ENCODE measurements around the gene GABRG2.
"Not testable (repeated sequence)": the region's sequence is repeated elsewhere in the genome, so short reads cannot be mapped to it uniquely, and the experiment has no call there.

Gene GABRG2

DNA sequence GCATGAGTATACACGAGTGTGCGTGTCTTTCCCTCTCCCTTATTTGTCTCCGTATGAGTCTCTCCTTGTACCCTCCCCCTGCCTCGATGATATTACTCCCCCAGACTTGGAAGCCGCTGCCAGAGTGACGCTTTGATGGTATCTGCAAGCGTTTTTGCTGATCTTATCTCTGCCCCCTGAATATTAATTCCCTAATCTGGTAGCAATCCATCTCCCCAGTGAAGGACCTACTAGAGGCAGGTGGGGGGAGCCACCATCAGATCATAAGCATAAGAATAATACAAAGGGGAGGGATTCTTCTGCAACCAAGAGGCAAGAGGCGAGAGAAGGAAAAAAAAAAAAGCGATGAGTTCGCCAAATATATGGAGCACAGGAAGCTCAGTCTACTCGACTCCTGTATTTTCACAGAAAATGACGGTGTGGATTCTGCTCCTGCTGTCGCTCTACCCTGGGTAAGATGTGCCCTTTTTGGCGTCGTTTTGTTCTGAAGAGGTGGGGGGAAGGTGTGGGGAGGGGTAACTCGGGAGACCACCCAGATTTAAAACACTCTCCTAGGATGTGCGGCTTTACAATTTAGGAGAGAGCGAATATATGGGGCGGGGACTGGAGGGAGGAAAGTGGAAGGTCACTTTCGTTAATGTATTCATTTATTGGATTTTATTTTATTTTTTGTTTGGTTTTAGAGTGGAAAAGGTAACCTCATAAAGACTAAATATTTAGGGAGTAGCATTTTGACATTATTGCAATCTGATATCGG, at the start of gene GABRG2:
TSS of gene GABRG2 (plus strand) at position 119 of the 757 bp plus-strand sequence. CDS start at position 346, 227 bp downstream.
- DNase-seq (ENCODE audit: low spot score): no peak

DNA sequence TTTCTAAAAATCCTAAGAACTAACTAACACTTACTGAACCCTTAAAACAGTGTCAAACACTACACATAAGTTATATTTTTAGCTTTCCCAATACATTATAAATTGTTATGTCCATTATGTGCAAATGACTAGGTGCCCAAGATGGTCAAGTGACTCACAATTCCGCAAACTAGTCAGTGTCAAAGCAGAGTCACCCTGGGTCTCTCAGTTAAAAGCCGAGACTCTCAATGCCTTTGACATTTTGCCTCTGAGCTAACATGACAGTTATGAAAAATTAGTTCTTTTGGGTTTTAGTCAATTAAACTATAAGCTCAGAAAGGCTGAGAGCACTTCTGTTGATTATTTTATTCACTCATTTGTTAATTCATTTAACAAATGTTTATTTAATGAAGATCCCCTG, 42.3 kb upstream of the GABRG2 start:
- DNase-seq (ENCODE audit: low spot score): no peak

DNA sequence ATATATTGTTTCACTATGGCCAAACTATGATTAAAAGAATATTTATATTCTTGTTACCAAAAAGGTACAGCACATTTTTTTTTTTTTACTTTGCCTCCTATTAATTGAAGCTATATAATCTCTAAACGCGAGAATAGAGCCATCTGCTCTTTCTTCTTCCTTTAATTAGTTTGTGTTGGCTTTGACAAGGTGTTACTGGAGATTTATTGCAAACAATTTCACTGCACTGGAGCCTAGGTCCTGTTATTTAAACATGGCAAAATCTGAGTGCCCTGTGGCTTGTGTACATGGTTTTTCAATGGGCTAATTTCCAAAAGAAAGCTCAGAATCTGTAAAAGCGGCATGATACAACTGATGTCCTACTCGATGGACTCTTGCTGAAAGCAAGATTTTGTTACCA, 40.8 kb upstream of the GABRG2 start:
- DNase-seq (ENCODE audit: low spot score): no peak

DNA sequence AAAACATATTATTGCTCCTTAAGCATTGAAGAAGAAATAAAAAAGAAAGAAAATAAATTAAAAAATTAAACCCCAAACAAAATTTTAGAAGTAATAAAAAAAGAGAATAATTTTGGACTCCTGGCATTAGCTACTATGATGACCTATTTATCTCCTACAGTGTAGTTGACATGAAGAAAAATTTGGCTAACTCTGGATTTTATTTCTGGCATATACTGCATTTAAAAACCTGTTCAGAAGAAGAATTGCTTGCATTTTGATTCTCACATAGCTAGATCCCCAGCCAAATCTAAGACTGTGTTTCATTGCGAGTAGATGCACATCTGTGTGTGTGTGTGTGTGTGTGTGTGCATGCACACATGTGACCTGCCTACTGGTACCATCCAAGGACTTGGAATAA, 30.1 kb upstream of the GABRG2 start:
- DNase-seq (ENCODE audit: low spot score): no peak

DNA sequence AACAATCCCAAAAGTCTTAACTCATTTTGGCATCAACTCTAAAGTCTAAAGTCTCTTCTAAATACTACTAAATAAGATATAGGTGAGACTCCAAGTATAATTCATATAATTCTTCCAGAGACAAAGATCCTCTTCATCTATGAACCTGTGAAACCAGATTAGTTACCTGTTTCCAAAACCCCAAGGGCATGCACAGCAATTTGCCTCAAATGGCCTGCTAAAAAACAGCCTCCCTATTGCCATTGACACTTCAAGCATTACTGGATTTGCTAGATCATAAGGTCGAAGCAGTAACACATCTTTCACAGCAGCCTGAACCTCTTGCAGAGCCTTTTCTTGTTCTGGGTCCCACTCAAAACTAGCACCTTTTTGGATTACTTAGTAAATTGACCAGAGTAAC, 20.3 kb upstream of the GABRG2 start:
- DNase-seq (ENCODE audit: low spot score): no peak

DNA sequence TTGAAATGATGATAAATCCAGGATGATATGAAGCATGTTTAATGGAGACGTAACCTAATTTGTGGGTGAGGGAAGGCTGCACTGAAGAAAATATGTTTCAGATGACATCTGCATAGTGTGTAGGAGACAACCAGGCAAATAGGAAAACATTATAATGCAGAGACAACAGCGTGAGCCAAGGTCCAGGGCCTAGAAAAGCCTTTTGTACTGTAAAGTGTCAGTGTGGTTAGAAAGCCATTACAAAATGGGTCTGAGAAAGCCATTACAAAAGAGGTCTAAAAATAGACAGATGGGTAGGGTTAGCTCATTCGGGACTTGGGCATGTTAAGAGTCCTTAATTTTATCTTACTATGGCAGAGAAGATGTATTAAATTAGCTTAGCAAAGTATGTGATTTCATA, 14.9 kb upstream of the GABRG2 start:
- no peak for DNase-seq (ENCODE audit: low spot score)

DNA sequence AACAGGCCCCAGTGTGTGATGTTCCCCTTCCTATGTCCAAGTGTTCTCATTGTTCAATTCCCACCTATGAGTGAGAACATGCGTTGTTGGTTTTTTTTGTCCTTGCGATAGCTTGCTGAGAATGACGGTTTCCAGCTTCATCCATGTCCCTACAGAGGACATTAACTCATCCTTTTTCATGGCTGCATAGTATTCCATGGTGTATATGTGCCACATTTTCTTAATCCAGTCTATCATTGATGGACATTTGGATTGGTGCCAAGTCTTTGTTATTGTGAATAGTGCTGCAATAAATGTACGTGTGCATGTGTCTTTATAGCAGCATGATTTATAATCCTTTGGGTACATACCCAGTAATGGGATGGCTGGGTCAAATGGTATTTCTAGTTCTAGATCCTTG, 12.5 kb upstream of the GABRG2 start:
- DNase-seq (ENCODE audit: low spot score): not testable (repeated sequence)

DNA sequence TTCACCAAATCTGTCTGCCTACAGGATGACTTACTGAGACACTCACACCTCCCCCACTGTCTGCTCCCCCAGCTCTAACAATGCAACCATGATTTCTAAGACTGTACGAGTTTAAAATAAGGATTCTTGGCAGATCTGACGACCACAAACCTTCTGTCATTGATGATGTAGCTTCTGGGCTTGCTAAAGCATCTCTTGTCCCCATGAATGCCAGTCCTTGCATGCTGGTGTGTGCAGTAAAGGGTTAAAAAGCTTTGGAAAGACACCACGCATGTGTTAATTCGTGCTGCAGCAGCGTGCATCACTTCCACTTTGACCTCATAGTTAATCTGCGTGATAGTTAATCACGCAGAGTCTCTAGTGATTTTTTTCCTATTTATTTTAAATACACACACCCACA, 411 bp upstream of the GABRG2 start:
- no peak for DNase-seq (ENCODE audit: low spot score)

DNA sequence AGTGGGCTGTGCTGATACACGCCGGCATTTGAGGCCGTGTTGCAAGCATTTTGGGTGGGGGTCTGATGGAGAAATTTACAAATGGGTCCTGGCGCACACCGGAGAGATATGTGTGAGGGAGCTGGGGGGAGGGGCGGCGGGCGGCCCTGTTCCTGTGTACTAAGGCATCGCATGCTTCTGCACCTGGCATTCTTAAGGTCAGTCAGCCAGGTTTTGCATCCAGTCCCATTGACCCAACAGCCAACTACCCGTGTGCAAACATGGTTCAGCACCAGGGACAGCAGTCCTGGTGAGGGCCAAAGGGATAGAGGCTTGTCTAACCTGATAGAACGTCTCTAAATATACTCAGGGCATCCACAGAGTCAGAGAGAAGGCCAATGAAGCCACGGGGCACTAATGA, 839 bp downstream of the GABRG2 start:
- peak; percentile 3 for DNase-seq (ENCODE audit: low spot score)

DNA sequence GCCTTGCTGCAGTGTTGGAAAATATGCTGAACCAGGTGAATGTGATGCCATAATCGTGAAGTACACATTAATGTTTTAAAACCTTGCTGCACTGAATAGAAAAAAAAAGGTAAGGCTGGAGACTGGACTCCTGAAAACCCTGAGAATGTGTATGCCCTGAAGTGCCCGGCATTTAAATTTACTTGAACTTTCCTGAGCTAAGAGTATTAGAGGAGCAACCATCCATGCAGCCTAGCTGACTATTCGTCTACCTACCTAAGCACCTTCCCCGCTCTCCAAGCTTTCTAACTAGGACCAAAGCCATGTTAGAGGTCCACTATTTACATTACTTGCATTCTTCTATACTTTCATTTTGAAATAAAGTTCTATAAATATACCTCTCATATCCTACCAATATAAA, 1.4 kb downstream of the GABRG2 start:
- no peak for DNase-seq (ENCODE audit: low spot score)

DNA sequence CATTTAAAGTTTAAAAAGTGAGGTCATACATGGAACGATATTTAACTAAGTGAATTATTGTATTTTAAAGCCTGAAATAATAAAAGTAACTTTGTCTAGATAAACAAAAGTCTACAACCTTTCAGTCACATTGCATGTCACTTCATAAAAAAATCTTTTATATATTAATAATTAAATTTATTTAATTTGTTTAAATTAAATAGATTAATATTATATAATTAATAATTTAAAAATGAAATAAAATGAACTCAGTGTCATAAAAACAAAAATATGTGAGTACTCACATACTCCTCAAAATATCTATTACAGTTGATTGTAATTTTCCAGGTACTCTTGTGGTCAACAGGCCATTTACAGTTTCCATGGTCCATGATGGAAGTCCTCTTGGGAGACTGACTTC, 11.2 kb downstream of the GABRG2 start:
- no peak for DNase-seq (ENCODE audit: low spot score)

DNA sequence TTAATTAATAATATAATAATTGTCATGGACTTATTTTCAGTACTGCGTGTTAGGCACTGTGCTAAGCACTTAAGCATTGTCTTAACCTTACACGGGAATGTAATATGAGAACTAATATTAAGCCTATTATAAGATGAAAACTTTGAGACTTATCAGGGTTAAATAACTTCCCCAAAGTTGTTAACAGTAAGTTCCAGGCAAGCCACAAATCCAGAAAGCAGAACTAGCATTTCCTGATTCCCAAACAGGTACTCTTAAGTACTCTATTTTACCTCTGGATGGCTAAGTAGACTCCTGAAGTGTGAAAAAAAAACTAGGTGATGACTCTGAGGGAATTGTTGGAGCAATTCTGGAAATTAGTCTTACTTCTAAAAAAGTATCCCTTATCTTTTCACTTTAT, 23.8 kb downstream of the GABRG2 start:
- no peak for DNase-seq (ENCODE audit: low spot score)

DNA sequence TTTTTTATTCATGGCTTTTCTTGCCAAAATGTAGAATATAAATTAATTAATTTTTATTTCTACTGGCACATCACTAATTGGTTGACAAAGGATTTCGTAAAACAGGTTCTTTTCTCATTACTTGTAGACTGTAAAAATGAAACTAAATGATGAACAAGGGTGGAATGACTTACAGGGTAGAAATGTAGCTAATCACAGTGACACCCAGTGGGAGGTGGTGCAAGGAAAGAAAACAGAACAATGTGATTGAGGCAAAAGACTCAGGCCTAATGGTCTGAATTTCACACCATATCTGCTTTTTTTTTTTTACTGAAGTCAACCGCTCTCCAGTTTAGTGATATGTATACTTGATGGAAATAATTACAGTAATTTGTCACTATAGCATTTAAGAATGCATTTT, 28.9 kb downstream of the GABRG2 start:
- no peak for DNase-seq (ENCODE audit: low spot score)

DNA sequence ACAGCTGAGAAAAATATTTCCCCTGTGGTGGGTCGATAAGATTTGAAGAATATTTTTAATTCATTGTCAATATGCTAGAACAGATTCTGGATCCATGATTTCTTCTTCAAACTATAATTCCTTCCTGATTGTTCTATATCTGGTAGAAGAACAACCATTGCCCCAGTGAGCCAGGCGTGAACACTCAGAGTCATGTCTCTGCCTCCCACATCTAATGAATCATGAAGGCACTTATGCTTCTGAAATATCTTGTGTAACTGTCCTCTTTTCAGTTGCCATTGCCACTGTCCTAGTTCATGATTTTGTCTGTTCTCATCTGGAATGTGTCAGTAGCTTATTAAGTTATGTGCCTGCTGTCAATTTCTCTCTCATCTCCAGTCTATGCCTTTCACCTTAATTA, 40.0 kb downstream of the GABRG2 start:
- no peak for DNase-seq (ENCODE audit: low spot score)

DNA sequence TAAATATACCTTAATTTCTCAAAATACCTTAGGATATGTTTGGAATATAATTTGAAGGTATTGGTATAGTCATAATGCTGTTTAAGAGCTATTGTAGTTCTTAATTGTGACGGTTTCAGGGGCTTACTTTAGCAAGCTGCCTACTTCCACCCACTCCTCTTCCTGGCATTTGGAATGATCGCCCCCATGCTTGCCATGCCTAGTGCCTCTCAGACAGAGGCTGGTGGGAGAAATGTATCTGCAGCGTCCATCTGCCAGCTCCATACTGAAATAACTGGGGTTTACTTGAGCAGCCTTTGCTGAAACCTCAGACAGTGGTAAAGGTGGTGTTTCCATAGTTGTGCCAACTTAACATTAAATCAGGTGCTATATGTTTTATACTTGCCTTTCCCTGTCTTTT, 52.2 kb downstream of the GABRG2 start:
- no peak for DNase-seq (ENCODE audit: low spot score)

DNA sequence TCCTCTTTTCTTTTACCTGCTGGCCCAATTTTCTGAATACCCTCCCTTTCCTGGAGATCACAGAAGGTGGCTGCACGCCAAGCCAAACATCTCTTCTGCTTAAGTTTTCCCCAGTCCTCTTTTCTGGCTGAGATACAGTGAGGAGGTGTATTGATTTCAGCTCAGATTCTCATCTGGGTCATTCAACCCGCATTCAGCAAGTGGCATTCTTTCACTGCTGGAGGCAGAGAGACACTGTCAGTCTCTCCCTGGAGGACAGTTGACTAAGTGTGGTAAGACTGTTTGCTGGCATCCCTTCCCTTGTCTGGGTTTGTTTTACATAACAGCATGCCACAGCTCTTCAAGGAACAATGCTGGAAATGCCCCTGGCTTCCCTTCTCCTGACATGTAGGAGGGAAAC, 60.5 kb downstream of the GABRG2 start:
- no peak for DNase-seq (ENCODE audit: low spot score)

DNA sequence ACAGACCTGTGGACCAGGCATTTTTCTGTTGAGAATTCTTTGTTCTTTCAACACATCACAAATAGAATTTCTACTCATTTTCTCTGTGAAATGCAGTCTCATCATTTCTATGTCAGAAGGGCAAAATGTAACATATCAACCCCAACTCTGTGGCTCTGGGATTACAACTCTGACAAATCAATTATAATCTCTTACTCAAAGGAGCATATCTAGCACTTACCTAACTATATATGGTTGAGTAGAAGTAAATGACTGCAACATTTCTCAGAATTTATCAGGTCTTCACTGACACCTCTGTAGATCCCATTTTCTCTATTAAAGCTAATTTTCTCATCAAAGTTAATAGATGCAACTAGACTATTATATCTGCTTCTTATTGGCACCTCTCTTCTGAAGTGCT, 64.8 kb downstream of the GABRG2 start:
- DNase-seq (ENCODE audit: low spot score): no peak

DNA sequence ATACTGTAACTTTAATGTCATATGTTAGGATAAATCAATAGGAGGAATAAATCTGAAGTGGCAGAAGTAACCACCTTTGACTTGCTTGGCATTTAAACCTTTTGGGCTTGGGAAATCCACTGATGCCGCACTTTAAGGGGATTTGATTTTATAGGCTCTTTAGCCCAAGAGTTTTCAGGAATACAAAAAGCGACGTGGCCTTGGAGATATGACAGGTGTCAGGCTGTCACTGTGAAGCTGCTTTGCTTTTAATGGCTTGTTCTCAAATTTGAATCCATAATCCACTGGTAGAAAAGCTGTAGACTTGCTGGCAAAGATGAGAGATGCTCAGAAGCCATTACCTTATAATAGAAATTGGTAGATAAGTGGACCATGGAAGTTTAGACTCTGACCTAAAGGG, 71.6 kb downstream of the GABRG2 start:
- no peak for DNase-seq (ENCODE audit: low spot score)

DNA sequence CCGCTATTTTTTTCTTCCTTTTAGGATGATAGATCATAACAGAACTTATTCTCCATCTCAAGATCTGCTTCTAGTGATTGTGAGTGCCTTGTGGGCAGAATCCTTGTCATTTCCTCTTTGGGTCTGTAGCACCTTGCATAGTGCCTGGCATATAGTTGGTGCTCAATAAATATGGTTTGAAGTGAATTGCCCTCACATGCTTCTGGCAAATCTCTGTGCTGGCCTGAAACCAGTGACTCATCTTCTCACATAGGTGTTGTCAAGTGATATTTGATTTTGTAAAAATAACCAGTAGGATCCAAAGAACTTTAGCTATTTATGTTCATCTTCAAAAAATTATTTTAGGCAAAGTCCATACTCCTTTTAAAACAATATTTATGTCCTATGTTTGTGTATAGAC, 86.7 kb downstream of the GABRG2 start:
- no peak for DNase-seq (ENCODE audit: low spot score)

DNA sequence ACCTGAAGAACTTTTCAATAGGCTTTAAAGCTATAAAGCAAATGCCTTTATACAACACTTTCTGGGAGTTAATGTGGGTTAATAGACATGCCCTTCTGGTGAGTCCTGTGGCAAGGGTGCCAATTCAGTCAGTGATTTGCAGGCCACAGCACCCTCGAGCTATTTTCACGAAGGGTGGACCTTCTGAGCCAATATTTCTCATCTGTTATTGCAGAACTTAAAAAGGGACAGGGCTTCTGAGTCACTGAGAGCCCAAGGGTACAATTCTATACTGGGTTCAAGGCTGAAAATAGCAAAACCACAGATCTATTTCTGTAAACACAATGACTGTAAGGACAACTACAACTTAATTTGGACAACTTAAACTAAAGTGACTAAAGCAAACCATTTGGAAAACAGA, 92.8 kb downstream of the GABRG2 start:
- DNase-seq (ENCODE audit: low spot score): no peak

DNA sequence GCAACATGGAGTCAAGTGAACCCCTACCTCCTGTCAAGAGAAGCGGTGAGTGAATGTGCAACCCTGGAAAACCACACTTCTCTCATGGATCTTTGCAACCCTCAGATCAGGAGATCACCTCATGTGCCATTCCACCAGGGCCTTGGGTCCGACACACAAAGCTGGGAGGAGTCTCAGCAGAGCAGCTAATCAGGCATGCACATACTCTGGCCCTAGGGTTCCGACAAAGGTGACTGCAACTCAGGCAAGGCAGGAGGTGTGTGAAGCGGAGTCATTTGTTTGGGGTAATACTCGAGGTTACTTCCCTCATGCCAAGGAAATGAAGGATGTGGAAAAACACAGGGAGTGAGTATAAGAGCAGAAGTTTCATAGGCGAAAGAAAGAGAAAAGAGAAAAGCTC, 96.1 kb downstream of the GABRG2 start:
- DNase-seq (ENCODE audit: low spot score): no peak

DNA sequence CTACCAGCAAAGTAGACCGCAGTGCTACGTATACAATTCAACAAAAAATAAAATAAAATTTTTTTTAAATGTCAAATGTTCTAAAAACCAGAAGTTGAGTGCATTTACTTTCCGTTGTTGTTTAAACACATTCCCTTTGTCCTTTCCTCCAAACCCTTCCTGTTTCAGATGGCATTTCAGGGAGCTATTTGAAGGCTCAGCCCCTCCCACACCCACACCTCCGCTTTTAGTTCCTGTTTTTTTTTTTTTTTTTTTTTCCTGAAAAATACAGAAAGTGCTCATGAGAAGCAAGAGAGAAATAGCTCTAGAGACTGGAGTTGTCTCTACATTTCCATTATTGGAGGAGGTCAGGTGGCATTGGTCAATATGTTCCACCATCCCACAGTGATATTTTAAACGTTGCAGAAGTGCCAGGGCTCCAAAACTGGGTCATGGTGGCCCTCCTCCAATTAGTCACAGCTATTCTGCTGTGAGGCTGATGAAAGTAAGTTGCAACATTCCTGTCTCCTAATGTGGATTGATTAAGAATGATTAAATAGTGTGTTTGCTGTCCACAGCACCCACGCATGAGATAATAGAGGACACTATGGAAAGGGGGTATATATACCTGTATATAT, 106.9 kb downstream of the GABRG2 start:
- DNase-seq (ENCODE audit: low spot score): no peak

DNA sequence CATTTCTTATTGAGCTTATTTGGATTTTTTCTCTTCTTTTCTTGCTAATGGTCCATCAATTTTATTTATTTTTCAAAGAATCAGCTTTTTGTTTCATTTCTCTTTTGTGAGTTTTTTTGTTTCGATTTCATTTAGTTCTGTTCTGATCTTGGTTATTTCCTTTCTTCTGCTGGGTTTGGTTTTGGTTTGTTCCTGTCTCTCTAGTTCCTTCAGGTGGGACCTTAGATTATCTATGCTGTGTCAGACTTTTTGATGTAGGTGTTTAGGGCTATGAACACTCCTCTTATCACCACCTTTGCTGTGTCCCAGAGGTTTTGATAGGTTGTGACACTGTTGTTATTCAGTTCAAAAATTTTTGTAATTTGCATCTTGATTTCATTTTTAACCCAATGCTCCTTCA, 119.8 kb downstream of the GABRG2 start:
- no peak for DNase-seq (ENCODE audit: low spot score)

DNA sequence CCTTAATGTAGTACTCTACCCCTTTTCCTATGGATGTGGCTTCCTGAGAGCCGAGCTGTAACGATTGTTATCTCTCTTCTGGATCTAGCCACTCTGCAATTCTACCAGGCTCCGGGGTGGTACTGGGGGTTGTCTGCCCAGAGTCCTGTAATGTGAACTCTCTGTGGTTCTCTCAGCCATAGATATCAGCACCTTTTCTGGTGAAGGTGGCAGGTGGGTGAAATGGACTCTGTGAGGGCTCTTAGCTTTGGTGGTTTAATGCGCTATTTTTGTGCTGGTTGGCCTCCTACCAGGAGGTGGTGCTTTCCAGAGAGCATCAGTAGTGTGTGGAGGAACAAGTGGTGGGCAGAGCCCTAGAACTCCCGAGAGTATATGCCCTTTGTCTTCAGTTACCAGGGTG, 122.1 kb downstream of the GABRG2 start:
- DNase-seq (ENCODE audit: low spot score): no peak

All from AG08396 (cell line).